ENCODE results near the gene COL9A1.
A peak's percentile ranks its signal among the peaks of the same experiment; 100 is the strongest.

DNA sequence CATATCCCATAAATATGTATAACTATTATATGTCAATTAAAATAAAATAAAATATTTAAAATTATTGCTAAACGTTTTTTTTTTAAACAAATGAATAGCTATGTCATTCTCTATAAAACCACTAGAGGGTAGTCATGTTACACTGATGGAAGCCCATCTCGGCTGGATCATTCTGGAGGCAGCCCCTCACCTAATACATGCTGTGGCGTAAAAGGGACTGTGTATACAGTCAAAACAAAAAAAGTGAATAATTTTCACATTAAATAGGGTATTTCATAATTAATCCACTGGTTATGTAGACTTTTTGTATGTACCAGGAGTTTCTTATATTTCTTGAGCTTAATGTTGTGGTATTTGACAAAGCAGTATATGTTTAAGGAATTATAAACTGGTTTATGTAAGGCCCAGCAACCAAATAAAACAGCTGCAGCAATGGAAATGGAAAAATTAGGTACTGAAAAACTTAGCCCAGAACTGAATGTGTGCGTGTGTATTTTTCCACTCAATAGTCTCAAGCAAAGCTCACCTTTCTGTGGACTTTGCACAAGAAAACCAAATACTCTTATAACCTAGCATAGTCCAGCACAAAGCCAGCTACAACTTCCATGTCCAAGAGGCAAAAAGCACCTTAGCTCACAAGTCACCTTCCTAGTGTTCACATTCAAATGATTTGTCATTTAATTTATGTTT, 81.7 kb downstream of the COL9A1 start:
- TF ChIP-seq, protein P1, sequence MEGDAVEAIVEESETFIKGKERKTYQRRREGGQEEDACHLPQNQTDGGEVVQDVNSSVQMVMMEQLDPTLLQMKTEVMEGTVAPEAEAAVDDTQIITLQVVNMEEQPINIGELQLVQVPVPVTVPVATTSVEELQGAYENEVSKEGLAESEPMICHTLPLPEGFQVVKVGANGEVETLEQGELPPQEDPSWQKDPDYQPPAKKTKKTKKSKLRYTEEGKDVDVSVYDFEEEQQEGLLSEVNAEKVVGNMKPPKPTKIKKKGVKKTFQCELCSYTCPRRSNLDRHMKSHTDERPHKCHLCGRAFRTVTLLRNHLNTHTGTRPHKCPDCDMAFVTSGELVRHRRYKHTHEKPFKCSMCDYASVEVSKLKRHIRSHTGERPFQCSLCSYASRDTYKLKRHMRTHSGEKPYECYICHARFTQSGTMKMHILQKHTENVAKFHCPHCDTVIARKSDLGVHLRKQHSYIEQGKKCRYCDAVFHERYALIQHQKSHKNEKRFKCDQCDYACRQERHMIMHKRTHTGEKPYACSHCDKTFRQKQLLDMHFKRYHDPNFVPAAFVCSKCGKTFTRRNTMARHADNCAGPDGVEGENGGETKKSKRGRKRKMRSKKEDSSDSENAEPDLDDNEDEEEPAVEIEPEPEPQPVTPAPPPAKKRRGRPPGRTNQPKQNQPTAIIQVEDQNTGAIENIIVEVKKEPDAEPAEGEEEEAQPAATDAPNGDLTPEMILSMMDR (IDR thresholded peaks at IDR 0.05), result peak; percentile 68
- TF ChIP-seq, protein P2, sequence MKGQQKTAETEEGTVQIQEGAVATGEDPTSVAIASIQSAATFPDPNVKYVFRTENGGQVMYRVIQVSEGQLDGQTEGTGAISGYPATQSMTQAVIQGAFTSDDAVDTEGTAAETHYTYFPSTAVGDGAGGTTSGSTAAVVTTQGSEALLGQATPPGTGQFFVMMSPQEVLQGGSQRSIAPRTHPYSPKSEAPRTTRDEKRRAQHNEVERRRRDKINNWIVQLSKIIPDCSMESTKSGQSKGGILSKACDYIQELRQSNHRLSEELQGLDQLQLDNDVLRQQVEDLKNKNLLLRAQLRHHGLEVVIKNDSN (IDR thresholded peaks at IDR 0.05; ENCODE audit: borderline replicate concordance, low read depth), result no peak
- TF ChIP-seq, protein P3, sequence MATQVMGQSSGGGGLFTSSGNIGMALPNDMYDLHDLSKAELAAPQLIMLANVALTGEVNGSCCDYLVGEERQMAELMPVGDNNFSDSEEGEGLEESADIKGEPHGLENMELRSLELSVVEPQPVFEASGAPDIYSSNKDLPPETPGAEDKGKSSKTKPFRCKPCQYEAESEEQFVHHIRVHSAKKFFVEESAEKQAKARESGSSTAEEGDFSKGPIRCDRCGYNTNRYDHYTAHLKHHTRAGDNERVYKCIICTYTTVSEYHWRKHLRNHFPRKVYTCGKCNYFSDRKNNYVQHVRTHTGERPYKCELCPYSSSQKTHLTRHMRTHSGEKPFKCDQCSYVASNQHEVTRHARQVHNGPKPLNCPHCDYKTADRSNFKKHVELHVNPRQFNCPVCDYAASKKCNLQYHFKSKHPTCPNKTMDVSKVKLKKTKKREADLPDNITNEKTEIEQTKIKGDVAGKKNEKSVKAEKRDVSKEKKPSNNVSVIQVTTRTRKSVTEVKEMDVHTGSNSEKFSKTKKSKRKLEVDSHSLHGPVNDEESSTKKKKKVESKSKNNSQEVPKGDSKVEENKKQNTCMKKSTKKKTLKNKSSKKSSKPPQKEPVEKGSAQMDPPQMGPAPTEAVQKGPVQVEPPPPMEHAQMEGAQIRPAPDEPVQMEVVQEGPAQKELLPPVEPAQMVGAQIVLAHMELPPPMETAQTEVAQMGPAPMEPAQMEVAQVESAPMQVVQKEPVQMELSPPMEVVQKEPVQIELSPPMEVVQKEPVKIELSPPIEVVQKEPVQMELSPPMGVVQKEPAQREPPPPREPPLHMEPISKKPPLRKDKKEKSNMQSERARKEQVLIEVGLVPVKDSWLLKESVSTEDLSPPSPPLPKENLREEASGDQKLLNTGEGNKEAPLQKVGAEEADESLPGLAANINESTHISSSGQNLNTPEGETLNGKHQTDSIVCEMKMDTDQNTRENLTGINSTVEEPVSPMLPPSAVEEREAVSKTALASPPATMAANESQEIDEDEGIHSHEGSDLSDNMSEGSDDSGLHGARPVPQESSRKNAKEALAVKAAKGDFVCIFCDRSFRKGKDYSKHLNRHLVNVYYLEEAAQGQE (IDR thresholded peaks at IDR 0.05; ENCODE audit: low read depth, low read length), result no peak
- TF ChIP-seq EP300 (IDR thresholded peaks at IDR 0.05; ENCODE audit: borderline replicate concordance in 1 of 2, low read depth in 1 of 2, low read length in 1 of 2), result no peak
- TF ChIP-seq, protein P4, sequence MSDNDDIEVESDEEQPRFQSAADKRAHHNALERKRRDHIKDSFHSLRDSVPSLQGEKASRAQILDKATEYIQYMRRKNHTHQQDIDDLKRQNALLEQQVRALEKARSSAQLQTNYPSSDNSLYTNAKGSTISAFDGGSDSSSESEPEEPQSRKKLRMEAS (IDR thresholded peaks at IDR 0.05; ENCODE audit: low read depth), result no peak
- TF ChIP-seq POLR2AphosphoS5 (IDR thresholded peaks at IDR 0.05; ENCODE audit: low read depth, low read length), result no peak
- no peak for TF ChIP-seq TEAD4 (IDR thresholded peaks at IDR 0.05; ENCODE audit: borderline replicate concordance, insufficient read depth)
- peak; percentile 90 for TF ChIP-seq RAD21 (IDR thresholded peaks at IDR 0.05; ENCODE audit: low read length)
- TF ChIP-seq, protein P5, sequence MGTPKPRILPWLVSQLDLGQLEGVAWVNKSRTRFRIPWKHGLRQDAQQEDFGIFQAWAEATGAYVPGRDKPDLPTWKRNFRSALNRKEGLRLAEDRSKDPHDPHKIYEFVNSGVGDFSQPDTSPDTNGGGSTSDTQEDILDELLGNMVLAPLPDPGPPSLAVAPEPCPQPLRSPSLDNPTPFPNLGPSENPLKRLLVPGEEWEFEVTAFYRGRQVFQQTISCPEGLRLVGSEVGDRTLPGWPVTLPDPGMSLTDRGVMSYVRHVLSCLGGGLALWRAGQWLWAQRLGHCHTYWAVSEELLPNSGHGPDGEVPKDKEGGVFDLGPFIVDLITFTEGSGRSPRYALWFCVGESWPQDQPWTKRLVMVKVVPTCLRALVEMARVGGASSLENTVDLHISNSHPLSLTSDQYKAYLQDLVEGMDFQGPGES (IDR thresholded peaks at IDR 0.05; ENCODE audit: low read depth, low read length), result no peak
- no peak for TF ChIP-seq RXRA (IDR thresholded peaks at IDR 0.05; ENCODE audit: borderline replicate concordance, low read depth)
